Colonic mucosa (tissue), 4 donors: ENCODE measurements around the gene KLHDC8A. TPM values are rescaled to one million over a fixed set of nuclear protein-coding genes. Genes with fewer than 3 reads are reported as not detected.

Experiments used
- DNase-seq: peaks from one replicate; pipeline ENCODE4 v3.0.0-alpha.2; 2020
- H3K27ac ChIP-seq: fragments of 200-600 bp; one replicate; pipeline ENCODE4 v1.8.0; 2021
- H3K27me3 ChIP-seq: fragments of 200-600 bp; one replicate; pipeline ENCODE4 v1.8.0; 2021
- H3K36me3 ChIP-seq: fragments of 200-600 bp; one replicate; pipeline ENCODE4 v1.8.0; 2021
- H3K4me1 ChIP-seq: fragments of 200-600 bp; one replicate; pipeline ENCODE4 v1.8.0; 2021; ENCODE audit warnings: mild to moderate bottlenecking
- H3K4me3 ChIP-seq: fragments of 200-600 bp; one replicate; pipeline ENCODE4 v1.8.0; 2021
- H3K9ac ChIP-seq, 2 donors: one replicate each; pipeline ENCODE4 v1.7.0; 2013; ENCODE audit warnings: control low read depth in 2 of 2, low read depth in 2 of 2, low read length in 2 of 2
- H3K9me3 ChIP-seq: fragments of 200-600 bp; one replicate; pipeline ENCODE4 v1.8.0; 2021
- CTCF ChIP-seq: fragments of 200-600 bp; IDR thresholded peaks from one replicate; pipeline ENCODE4 v1.8.0; 2022; ENCODE audit warnings: antibody characterized with exemption, mild to moderate bottlenecking
- intact Hi-C: fragments of 100-400 bp; cut with DNase I; formaldehyde crosslinking; loops from one replicate; pipeline ENCODE4 v1.14.1; 2022
- total RNA-seq, 2 donors: library from RNA; stranded (reverse); fragmentation: NEBNext Ultra II Directional in 1 of 2; extraction: Animal tissue kit (Norgen Biotek cat#: 25700) in 1 of 2; gene quantifications; one replicate each; pipeline ENCODE4 v1.2.1, GENCODE V29; 2021
- donor health status: healthy.
- donor health status: DM: no; HTN: no; CAD: no.
- donor health status: DM: no; HTN: no; CAD: no.

Gene KLHDC8A
- total RNA-seq, 2 donors from 2014 or later = 0.44 to 0.58 TPM

GRCh38 chr1:205326812-205327466 lies 29.8 kb downstream of the KLHDC8A start:
- no peak for DNase-seq
- intact Hi-C loops = no loop called here

GRCh38 chr1:205325334-205325884 lies 31.3 kb downstream of the KLHDC8A start:
- Histone ChIP-seq H3K4me1 (no peaks in the 10 kb centered on the region), H3K9me3 (no peaks in the 10 kb centered on the region), H3K27ac (no peak overlapping the region), H3K9ac (no peak overlapping the region), H3K36me3 (no peaks in the 10 kb centered on the region), H3K4me3 (no peak overlapping the region), H3K27me3 (no peaks in the 10 kb centered on the region)
- intact Hi-C loops = no loop called here
- peak; percentile 86 for DNase-seq
- TF ChIP-seq CTCF = peak; percentile 69

More at GRCh38 chr1:205326812-205327466, 29.8 kb downstream of the KLHDC8A start:
- no peaks in the 10 kb centered on the region for H3K4me1 ChIP-seq
- no peaks in the 10 kb centered on the region for H3K27me3 ChIP-seq
- no peak for TF ChIP-seq CTCF
- H3K4me3 ChIP-seq = no peak overlapping the region
- no peak overlapping the region for H3K27ac ChIP-seq
- no peak overlapping the region for H3K9ac ChIP-seq
- H3K9me3 ChIP-seq = no peaks in the 10 kb centered on the region
- H3K36me3 ChIP-seq = no peaks in the 10 kb centered on the region

- Histone ChIP-seq H3K27me3 (no peaks in the 10 kb centered on the region), H3K4me3 (no peak overlapping the region), H3K9ac (no peak overlapping the region), H3K9me3 (no peaks in the 10 kb centered on the region), H3K4me1 (no peaks in the 10 kb centered on the region), H3K36me3 (no peaks in the 10 kb centered on the region), H3K27ac (no peak overlapping the region)
- TF ChIP-seq CTCF = no peak
- DNase-seq = no peak
- intact Hi-C loops = loop anchor here (1.0 kb wide), 1 partner anchor 51 kb away; no protein-coding TSS in a partner anchor
Measured at GRCh38 chr1:205324781-205325180, 31.9 kb downstream of the KLHDC8A start.

GRCh38 chr1:205323794-205324193 lies 32.9 kb downstream of the KLHDC8A start:
- no peak overlapping the region for H3K27ac ChIP-seq
- no peak for TF ChIP-seq CTCF
- no peaks in the 10 kb centered on the region for H3K27me3 ChIP-seq
- H3K9ac ChIP-seq = no peak overlapping the region
- no peaks in the 10 kb centered on the region for H3K9me3 ChIP-seq
- intact Hi-C loops = loop anchor here (1.0 kb wide), 1 partner anchor 50 kb away; no protein-coding TSS in a partner anchor
- H3K36me3 ChIP-seq = no peaks in the 10 kb centered on the region
- DNase-seq = no peak
- H3K4me3 ChIP-seq = no peak overlapping the region
- H3K4me1 ChIP-seq = no peaks in the 10 kb centered on the region

GRCh38 chr1:205321959-205322283 lies 34.8 kb downstream of the KLHDC8A start:
- Histone ChIP-seq H3K9ac (peak overlapping the region in 1 of 2 donors; percentile 66), H3K27ac (peak overlapping the region; percentile 39), H3K27me3 (no peaks in the 10 kb centered on the region), H3K9me3 (no peaks in the 10 kb centered on the region), H3K36me3 (no peaks in the 10 kb centered on the region), H3K4me1 (peaks cover 16% of the 10 kb centered on the region), H3K4me3 (peak overlapping the region; percentile 87)
- intact Hi-C loops = no loop called here
- TF ChIP-seq CTCF = no peak
- DNase-seq = no peak
